Breast epithelium (tissue), 4 donors: ENCODE data around the gene NRXN3. TPM values are rescaled to one million over a fixed set of nuclear protein-coding genes. Genes with fewer than 3 reads are reported as not detected.

Experiments
- DNase-seq, 2 donors: peaks; one replicate each; pipeline ENCODE4 v3.0.0-alpha.2; 2019; ENCODE audit warnings: low spot score in 2 of 2
- H3K27ac ChIP-seq, 2 donors: fragments of 200-600 bp; sonication (generic) in 1 of 2; one replicate each; pipeline ENCODE4 v1.5.1; 2016 to 2019; ENCODE audit warnings: mild to moderate bottlenecking in 1 of 2
- H3K27me3 ChIP-seq, 2 donors: fragments of 200-600 bp; sonication (generic) in 1 of 2; one replicate each; pipeline versions ENCODE4 v1.5.1 to v1.6.0; 2017 to 2019; ENCODE audit warnings: control low read depth in 1 of 2, mild to moderate bottlenecking in 1 of 2
- H3K36me3 ChIP-seq: fragments of 200-600 bp; one replicate; pipeline ENCODE4 v1.5.1; 2019
- H3K4me1 ChIP-seq, 2 donors: fragments of 200-600 bp; sonication (generic); one replicate each; pipeline ENCODE4 v1.5.1; 2016 to 2019; ENCODE audit warnings: control low read depth in 1 of 2
- H3K4me3 ChIP-seq, 3 donors: fragments of 200-600 bp; sonication (generic); 1 replicate in 2 of 3; 2 replicates in 1 of 3; pipeline ENCODE4 v1.5.1; 2016 to 2019; ENCODE audit warnings: mild to moderate bottlenecking in 3 of 3, moderate library complexity in 2 of 3
- H3K9me3 ChIP-seq, 2 donors: fragments of 200-600 bp; sonication (generic) in 1 of 2; one replicate each; pipeline ENCODE4 v1.5.1; 2016 to 2019; ENCODE audit warnings: control low read depth in 1 of 2
- CTCF ChIP-seq, 3 donors: fragments of 450-650 bp; IDR thresholded peaks; one replicate each; pipeline ENCODE4 v1.5.1; 2016 to 2017; ENCODE audit warnings: antibody characterized with exemption in 3 of 3, mild to moderate bottlenecking in 3 of 3, moderate library complexity in 3 of 3
- POLR2A ChIP-seq: fragments of 450-650 bp; IDR thresholded peaks from one replicate; pipeline ENCODE4 v1.6.1; 2016; ENCODE audit warnings: antibody characterized with exemption, mild to moderate bottlenecking, moderate library complexity
- POLR2AphosphoS5 ChIP-seq, 3 donors: sonication (generic); formaldehyde crosslinking; IDR thresholded peaks; one replicate each; pipeline ENCODE4 v1.6.1; 2017; ENCODE audit warnings: antibody characterized with exemption in 3 of 3
- intact Hi-C: fragments of 100-400 bp; cut with DNase I; formaldehyde crosslinking; loops from one replicate; pipeline ENCODE4 v1.15.1; 2023; ENCODE audit warnings: low total_unique reads
- total RNA-seq, 3 donors: library from RNA; depleted of rRNA; stranded (reverse); fragments of >200 nt; gene quantifications; one replicate each; pipeline ENCODE4 v1.1.0, GENCODE V29; 2016

Gene NRXN3
- total RNA-seq, 3 donors from 2014 or later: 2.9 to 3.6 (median 3.5) TPM

- TF ChIP-seq POLR2AphosphoS5 (IDR thresholded peaks at IDR 0.05) (no peak), CTCF (IDR thresholded peaks at IDR 0.05) (no peak), POLR2A (no peak)
- H3K9me3 ChIP-seq: no peaks in the 10 kb centered on the region
- H3K4me1 ChIP-seq: no peaks in the 10 kb centered on the region
- H3K27me3 ChIP-seq: peaks cover 0 to 5% of the 10 kb centered on the region in 2 donors
- H3K4me3 ChIP-seq: no peak overlapping the region
- H3K27ac ChIP-seq: no peak overlapping the region
- intact Hi-C loops: no loop called here
- H3K36me3 ChIP-seq: no peaks in the 10 kb centered on the region
- DNase-seq: no peak
These were observed 25.3 kb downstream of the NRXN3 start for GRCh38 chr14:78195431-78195830.

DNA sequence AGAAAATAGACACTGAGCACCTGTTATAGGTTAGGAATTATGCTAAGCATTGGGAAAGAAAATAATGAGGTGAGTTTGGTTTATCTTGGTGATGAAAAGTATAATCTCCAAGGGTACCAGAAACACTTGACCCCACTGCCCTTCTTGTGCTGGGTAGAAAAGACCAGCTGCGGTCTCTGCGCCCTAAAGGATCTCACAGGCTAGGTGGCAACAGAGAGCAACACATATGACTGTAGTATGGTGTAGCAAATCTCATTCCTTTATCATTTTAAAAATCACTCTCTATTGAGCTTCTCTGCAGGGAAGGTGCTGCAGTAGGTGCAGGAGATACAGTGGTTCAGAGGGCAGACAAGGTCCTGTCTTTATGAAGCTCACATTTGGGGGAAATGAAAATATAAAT, 26.1 kb downstream of the NRXN3 start:
- no peak for DNase-seq
- intact Hi-C loops: no loop called here
- Histone ChIP-seq H3K27me3 (peaks cover 0 to 5% of the 10 kb centered on the region in 2 donors), H3K36me3 (no peaks in the 10 kb centered on the region), H3K4me1 (no peaks in the 10 kb centered on the region), H3K9me3 (no peaks in the 10 kb centered on the region), H3K4me3 (no peak overlapping the region), H3K27ac (no peak overlapping the region)
- TF ChIP-seq CTCF (IDR thresholded peaks at IDR 0.05) (no peak), POLR2AphosphoS5 (IDR thresholded peaks at IDR 0.05) (no peak), POLR2A (no peak)

DNA sequence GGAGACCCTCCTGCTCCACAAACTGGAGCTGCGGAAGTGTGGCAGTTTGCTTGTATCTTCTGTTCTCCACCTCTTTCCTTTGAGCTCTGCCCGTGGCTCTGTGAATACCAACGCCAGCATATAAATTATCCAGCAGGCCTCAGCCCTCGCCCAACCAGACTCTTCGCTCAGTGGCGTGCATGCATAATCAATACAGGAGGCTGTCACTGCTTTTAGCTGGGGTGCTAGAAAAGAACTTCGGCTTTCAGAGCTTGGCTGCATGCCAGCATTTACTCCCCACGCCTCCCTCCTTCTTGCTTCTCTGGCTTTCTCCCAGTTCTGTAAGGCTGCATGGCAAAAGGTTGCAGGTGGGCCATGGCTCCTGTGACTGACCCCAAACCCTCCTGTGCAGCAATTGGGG, 26.9 kb downstream of the NRXN3 start:
- H3K36me3 ChIP-seq: no peaks in the 10 kb centered on the region
- peaks cover 0 to 5% of the 10 kb centered on the region in 2 donors for H3K27me3 ChIP-seq
- no peak for TF ChIP-seq POLR2A
- TF ChIP-seq CTCF (IDR thresholded peaks at IDR 0.05): no peak
- TF ChIP-seq POLR2AphosphoS5 (IDR thresholded peaks at IDR 0.05): no peak
- intact Hi-C loops: no loop called here
- H3K9me3 ChIP-seq: no peaks in the 10 kb centered on the region
- no peak for DNase-seq
- no peak overlapping the region for H3K27ac ChIP-seq
- H3K4me3 ChIP-seq: no peak overlapping the region
- no peaks in the 10 kb centered on the region for H3K4me1 ChIP-seq

DNA sequence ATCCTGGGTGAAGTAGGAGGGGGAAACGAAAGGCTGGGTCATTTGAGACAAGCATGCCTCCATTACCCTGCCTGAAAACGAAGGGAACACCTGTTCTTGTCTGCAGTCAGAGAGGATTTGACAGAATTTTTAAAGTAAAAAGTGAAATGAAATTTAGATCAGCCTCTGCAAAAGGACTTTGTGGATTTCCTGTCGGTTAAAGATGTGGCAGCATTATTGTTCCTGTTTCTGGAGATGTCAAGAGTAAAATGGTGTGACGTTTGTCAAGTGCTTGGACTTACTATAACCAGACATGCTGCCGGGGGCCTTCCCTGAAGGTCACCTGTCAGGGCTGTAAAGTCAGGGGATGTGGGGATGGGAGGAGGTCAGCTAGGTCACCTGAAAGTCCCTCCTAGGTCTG, 32.0 kb downstream of the NRXN3 start:
- H3K9me3 ChIP-seq: no peaks in the 10 kb centered on the region
- H3K4me3 ChIP-seq: no peak overlapping the region
- H3K4me1 ChIP-seq: no peaks in the 10 kb centered on the region
- no peak overlapping the region for H3K27ac ChIP-seq
- DNase-seq: no peak
- intact Hi-C loops: no loop called here
- TF ChIP-seq CTCF (IDR thresholded peaks at IDR 0.05) (no peak), POLR2A (no peak), POLR2AphosphoS5 (IDR thresholded peaks at IDR 0.05) (no peak)
- H3K27me3 ChIP-seq: no peaks in the 10 kb centered on the region
- H3K36me3 ChIP-seq: no peaks in the 10 kb centered on the region

- no peak overlapping the region for H3K27ac ChIP-seq
- H3K9me3 ChIP-seq: no peaks in the 10 kb centered on the region
- H3K4me1 ChIP-seq: no peaks in the 10 kb centered on the region
- TF ChIP-seq CTCF (IDR thresholded peaks at IDR 0.05): no peak
- no peaks in the 10 kb centered on the region for H3K27me3 ChIP-seq
- no peaks in the 10 kb centered on the region for H3K36me3 ChIP-seq
- no peak overlapping the region for H3K4me3 ChIP-seq
- intact Hi-C loops: no loop called here
- DNase-seq: no peak
These were observed 32.8 kb downstream of the NRXN3 start for GRCh38 chr14:78202976-78203375.
